Nephron progenitor cell (in vitro differentiated cells): Measurements from ENCODE around the gene PDCD1.

Experiments
- DNase-seq: peaks from one replicate; pipeline ENCODE4 v3.0.0; 2021
- H3K27ac Mint-ChIP-seq: 2 replicates; pipeline ENCODE4 v1.8.0; 2021; ENCODE audit warnings: mild to moderate bottlenecking, moderate library complexity, mixed read lengths
- H3K27me3 Mint-ChIP-seq: 2 replicates; pipeline ENCODE4 v1.8.0; 2021; ENCODE audit warnings: mild to moderate bottlenecking, low read depth, mixed read lengths; ENCODE audit not compliant: poor library complexity
- H3K36me3 Mint-ChIP-seq: 2 replicates; pipeline ENCODE4 v1.8.0; 2021; ENCODE audit warnings: low read depth, mixed read lengths
- H3K4me1 Mint-ChIP-seq: 2 replicates; pipeline ENCODE4 v1.8.0; 2021; ENCODE audit warnings: mixed read lengths
- H3K4me3 Mint-ChIP-seq: 2 replicates; pipeline ENCODE4 v1.8.0; 2021; ENCODE audit warnings: mild to moderate bottlenecking, moderate library complexity, mixed read lengths
- H3K9me3 Mint-ChIP-seq: 2 replicates; pipeline ENCODE4 v1.8.0; 2021; ENCODE audit warnings: mild to moderate bottlenecking, moderate library complexity, mixed read lengths
- TF ChIP-seq, protein P1 (sequence below): fragments of 200-600 bp; sonication (generic); IDR thresholded peaks from 2 replicates; pipeline ENCODE4 v1.5.0; 2021; ENCODE audit warnings: antibody characterized with exemption

Gene PDCD1

DNA sequence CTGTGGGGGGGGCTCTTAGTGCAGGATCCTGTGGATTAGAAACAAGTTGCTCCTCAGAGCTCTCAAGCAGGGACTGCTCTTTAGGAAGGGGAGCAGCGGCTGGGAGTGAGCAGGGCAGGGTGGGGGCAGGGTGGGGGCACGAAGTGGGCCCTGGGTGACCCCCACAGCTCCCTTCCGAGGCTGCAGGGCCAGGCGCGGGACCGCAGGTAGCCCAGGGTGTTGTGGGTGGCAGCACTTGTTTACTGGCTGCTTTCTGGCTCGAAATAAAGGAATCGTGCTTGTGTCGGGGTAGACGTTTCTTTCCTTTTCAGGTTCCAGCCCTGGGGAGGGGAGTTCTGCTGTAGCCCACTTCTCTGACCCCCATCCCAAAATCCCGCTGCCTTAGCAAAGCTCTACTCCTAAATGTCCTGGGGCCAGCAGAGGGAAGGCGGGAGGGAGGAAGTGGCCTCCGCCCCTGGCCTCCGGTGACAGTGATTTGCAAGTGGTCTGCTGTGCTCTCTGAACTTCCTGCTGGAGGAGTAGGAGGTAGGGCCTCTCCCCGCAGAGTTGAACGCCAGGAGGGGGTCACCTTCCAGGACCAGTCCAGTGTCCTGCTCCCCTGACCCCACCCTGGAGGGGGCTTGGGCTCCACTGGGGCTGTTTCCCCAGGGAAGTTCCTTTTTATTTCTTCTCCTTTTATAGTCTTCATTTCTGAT lies 41.4 kb downstream of the PDCD1 start:
- H3K27ac Mint-ChIP-seq = peak overlapping the region; percentile 51
- TF ChIP-seq, protein P1, sequence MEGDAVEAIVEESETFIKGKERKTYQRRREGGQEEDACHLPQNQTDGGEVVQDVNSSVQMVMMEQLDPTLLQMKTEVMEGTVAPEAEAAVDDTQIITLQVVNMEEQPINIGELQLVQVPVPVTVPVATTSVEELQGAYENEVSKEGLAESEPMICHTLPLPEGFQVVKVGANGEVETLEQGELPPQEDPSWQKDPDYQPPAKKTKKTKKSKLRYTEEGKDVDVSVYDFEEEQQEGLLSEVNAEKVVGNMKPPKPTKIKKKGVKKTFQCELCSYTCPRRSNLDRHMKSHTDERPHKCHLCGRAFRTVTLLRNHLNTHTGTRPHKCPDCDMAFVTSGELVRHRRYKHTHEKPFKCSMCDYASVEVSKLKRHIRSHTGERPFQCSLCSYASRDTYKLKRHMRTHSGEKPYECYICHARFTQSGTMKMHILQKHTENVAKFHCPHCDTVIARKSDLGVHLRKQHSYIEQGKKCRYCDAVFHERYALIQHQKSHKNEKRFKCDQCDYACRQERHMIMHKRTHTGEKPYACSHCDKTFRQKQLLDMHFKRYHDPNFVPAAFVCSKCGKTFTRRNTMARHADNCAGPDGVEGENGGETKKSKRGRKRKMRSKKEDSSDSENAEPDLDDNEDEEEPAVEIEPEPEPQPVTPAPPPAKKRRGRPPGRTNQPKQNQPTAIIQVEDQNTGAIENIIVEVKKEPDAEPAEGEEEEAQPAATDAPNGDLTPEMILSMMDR = no peak
- H3K27me3 Mint-ChIP-seq = no peaks in the 10 kb centered on the region
- H3K4me3 Mint-ChIP-seq = no peak overlapping the region
- no peaks in the 10 kb centered on the region for H3K36me3 Mint-ChIP-seq
- H3K9me3 Mint-ChIP-seq = no peaks in the 10 kb centered on the region
- peaks cover 26% of the 10 kb centered on the region for H3K4me1 Mint-ChIP-seq
- DNase-seq = no peak

- H3K9me3 Mint-ChIP-seq = no peaks in the 10 kb centered on the region
- H3K27me3 Mint-ChIP-seq = no peaks in the 10 kb centered on the region
- H3K4me3 Mint-ChIP-seq = no peak overlapping the region
- no peak for DNase-seq
- no peak overlapping the region for H3K27ac Mint-ChIP-seq
- no peaks in the 10 kb centered on the region for H3K36me3 Mint-ChIP-seq
- TF ChIP-seq, protein P1 = no peak
- H3K4me1 Mint-ChIP-seq = peaks cover 23% of the 10 kb centered on the region
Measured at GRCh38 chr2:241816431-241817121, 42.1 kb downstream of the PDCD1 start.

- Mint-ChIP-seq H3K27ac (no peak overlapping the region), H3K36me3 (no peaks in the 10 kb centered on the region), H3K4me3 (peak overlapping the region; percentile 15), H3K9me3 (no peaks in the 10 kb centered on the region), H3K4me1 (peaks cover 17% of the 10 kb centered on the region), H3K27me3 (no peaks in the 10 kb centered on the region)
- no peak for DNase-seq
- TF ChIP-seq, protein P1 = no peak
Measured at GRCh38 chr2:241815477-241816430, 42.9 kb downstream of the PDCD1 start.

GRCh38 chr2:241814643-241815476 lies 43.8 kb downstream of the PDCD1 start:
- no peak for DNase-seq

GRCh38 chr2:241814393-241814642 lies 44.4 kb downstream of the PDCD1 start:
- TF ChIP-seq, protein P1 = no peak
- Mint-ChIP-seq H3K9me3 (no peaks in the 10 kb centered on the region), H3K27me3 (peaks cover 1% of the 10 kb centered on the region), H3K36me3 (no peaks in the 10 kb centered on the region), H3K4me3 (no peak overlapping the region), H3K27ac (no peak overlapping the region), H3K4me1 (peaks cover 24% of the 10 kb centered on the region)
- no peak for DNase-seq

More at GRCh38 chr2:241814643-241815476, 43.8 kb downstream of the PDCD1 start:
- H3K27me3 Mint-ChIP-seq = no peaks in the 10 kb centered on the region
- no peaks in the 10 kb centered on the region for H3K36me3 Mint-ChIP-seq
- H3K27ac Mint-ChIP-seq = no peak overlapping the region
- H3K4me1 Mint-ChIP-seq = peaks cover 19% of the 10 kb centered on the region
- peak overlapping the region; percentile 15 for H3K4me3 Mint-ChIP-seq
- H3K9me3 Mint-ChIP-seq = no peaks in the 10 kb centered on the region
- TF ChIP-seq, protein P1 = no peak
